T-helper 1 cell (primary cell): ENCODE results near the gene BCKDK.
"Not testable (repeated sequence)": the region's sequence is repeated elsewhere in the genome, so short reads cannot be mapped to it uniquely, and the experiment has no call there.

Experiments
- DNase-seq, 5 donors: peaks; one replicate each; pipeline ENCODE4 v3.0.0-alpha.2; 2012 to 2020

The BCKDK gene

DNA sequence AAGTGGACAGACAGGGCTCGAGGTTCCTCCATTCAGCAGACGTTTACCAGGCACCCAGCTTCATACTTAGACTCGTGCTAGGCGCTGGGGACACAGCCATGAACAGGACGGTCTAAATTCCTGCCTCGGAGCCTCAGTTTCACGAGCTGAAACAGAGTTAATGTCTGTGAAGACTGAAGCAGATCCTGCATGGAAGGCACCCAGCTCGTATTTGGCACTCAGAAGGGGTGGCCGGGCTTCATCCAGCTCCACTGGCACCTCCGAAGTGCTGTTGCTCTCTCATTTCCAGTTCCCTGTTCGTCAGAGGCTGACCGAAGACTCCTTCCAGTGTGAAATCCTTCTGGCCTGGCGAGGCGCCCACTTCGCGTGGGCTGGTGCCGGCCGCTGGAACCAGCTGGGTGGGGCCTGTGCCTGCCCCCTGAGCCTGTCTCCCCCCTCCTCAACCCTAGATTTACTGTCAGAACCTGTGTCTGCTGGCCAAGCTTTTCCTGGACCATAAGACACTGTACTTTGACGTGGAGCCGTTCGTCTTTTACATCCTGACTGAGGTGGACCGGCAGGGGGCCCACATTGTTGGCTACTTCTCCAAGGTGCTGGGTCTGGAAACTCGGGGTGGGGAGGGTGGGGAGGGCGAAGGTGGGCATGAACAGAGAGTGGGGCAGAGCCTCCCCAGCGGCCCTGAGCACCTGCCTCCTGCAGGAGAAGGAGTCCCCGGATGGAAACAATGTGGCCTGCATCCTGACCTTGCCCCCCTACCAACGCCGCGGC lies 21.6 kb downstream of the BCKDK start:
- no peak for DNase-seq

GRCh38 chr16:31130336-31130891 lies 22.2 kb downstream of the BCKDK start:
- no peak for DNase-seq

- no peak for DNase-seq
These were observed 22.7 kb downstream of the BCKDK start for GRCh38 chr16:31130899-31131298.

- DNase-seq, result no peak
These were observed 23.2 kb downstream of the BCKDK start for GRCh38 chr16:31131416-31131815.

DNA sequence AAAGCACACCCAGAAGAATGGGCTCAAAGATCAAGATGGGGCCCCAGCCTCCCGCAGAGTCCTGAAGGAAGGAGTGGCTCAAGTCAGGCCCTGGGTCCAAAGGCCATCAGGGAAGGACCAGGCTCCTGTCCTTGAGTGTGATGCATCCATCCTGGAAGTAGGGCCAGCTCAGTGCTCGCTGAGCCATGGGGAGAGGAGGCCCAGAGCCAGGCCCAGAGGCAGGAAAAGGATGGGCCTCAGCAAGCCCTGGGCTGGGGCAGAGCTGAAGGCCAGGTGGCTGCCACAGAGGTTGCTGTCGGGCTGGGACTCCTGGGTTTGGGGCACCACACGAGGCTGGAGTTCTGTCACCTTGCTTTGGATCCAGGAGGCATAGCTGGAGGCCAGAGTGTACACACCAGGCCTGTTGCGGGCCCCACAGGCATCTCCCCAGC lies 23.7 kb downstream of the BCKDK start:
- no peak for DNase-seq

- DNase-seq, result no peak
These were observed 24.3 kb downstream of the BCKDK start for GRCh38 chr16:31132303-31132979.

DNA sequence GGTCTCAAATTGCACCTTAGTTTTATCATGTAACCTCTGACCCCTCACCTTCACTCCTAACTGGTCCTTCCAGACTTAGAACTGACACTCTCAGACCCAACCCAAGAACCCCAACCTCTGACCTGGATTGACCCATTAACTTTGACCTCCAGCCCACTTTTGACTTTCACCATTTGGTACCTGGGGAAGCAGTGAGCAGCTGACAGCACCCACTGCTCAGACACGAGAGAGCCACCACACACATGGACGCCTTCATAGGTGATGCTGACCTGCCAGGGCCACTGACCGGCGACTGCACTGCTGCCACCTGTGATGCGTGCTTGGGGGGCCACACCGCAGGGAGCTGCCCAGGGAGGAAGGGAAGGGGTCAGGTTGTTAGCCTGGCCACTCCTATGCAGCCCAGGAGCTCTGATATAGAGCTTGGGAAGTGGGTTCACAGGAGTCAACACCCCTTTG lies 24.9 kb downstream of the BCKDK start:
- DNase-seq, result no peak

- DNase-seq, result no peak
These were observed 25.9 kb downstream of the BCKDK start for GRCh38 chr16:31134091-31134571.

GRCh38 chr16:31134625-31135534 lies 26.7 kb downstream of the BCKDK start:
- DNase-seq, result no peak

GRCh38 chr16:31135535-31136286 lies 27.5 kb downstream of the BCKDK start, which contains the start of gene PRSS8:
Gene PRSS8, minus strand, starts transcription at chr16:31135727. Its CDS starts 229 bp downstream, at chr16:31135498.
- no peak for DNase-seq

- no peak for DNase-seq
These were observed 28.1 kb downstream of the BCKDK start for GRCh38 chr16:31136287-31136662.

DNA sequence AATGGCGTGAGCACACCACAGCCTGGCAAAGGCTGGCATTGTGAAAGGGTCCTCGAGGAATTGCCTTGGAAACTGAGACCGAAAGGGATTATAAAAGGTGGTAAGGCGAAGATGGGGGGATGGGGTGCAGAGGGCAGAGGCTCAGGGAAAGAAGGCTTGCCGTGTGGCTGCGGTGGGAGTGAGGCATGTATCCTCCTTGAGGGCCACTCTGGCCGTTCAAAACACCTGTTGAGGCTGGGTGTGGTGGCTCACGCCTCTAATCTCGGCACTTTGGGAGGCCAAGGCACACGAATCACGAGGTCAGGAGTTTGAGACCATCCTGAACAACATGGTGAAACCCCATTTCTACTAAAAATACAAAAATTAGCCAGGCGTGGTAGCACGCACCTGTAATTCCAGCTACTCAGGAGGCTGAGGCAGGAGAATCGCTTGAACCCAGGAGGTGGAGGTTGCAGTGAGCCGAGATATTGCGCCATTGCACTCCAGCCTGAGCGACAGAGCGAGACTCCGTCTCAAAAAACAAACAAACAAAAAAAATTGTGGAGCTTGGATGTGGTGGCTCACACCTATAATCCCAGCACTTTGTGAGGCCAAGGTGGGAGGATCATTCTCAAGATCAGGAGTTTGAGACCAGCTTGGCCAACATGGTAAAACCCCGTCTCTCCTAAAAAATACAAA lies 28.8 kb downstream of the BCKDK start:
- not testable (repeated sequence) for DNase-seq

DNA sequence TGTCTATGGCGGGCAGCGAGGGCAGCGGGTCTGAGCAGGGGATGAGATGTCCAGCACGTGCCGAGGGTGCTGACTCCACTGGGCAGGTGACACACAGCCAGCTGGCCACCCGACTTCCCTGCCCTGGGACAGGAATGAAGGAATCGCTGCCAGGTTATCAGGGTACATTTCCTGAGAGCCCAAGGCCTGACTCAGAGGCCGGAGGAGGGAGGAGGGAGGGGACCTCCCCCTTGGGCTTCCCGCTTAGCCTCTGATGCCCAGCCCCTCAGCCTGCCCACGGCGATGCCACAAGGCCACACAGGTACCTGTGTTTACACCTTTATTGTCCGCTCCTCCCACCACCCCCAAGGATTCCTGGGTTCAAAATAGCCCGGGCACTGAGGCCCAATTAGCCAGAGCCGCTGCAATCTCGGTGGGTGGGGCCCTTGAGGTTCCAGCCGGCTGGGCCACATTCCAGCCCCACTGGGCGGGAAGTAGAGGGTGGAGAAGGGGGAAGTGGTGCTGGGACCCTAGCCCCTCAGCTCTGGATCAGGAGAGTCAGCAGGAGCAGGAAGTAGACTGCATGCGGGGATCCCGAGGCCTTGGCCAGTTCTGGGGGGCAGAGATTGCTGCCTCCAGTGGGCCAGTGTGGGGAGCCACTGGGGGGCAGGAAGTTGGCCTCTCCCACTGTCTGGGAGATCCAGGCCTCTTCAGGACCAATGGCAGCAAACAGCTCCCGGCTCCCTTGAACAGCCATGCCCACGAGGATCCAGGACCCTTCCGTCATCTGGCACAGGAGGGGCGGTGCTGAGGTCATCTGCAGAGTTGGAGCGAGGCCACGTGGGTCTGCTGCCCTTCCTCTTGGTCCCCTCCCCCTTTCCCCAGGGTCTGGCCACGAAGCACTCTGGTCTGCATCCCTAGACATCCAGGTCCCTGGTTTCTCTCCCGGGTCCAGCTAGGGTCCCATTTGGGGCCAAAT lies 30.7 kb downstream of the BCKDK start:
- DNase-seq, result no peak

- not testable (repeated sequence) for DNase-seq
These were observed 32.9 kb downstream of the BCKDK start for GRCh38 chr16:31141071-31141469.

DNA sequence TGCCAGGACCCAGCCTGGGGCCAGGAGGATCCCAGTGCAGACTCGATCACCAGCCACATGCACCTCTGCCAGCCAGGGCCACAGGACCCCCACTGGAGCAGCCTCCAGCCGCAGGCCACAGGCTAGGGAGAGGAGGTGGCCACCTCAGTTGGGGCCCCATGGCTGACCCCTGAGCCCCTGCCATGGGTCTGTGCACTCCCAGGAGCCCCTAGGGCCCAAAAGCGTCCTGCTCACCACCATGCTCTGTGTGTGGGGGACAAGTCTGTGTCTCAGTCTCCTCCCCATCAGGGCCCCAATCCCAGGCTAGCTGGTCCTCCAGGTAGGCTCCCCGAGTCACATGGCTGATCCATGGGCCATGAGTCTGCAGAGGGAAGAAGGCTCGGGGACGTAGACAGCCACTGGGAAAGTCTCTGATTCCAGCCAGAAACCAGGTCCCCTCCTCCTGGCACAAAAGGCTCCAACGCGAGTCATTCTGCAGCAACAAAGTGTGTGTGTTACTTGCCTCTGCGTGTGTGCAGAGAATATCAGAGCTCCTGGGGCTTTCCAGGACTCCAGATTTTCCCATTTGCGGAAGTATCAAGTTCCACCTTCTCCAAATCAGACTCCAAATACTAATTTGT lies 33.4 kb downstream of the BCKDK start:
- peak in 1 of 5 donors; percentile 15 for DNase-seq

DNA sequence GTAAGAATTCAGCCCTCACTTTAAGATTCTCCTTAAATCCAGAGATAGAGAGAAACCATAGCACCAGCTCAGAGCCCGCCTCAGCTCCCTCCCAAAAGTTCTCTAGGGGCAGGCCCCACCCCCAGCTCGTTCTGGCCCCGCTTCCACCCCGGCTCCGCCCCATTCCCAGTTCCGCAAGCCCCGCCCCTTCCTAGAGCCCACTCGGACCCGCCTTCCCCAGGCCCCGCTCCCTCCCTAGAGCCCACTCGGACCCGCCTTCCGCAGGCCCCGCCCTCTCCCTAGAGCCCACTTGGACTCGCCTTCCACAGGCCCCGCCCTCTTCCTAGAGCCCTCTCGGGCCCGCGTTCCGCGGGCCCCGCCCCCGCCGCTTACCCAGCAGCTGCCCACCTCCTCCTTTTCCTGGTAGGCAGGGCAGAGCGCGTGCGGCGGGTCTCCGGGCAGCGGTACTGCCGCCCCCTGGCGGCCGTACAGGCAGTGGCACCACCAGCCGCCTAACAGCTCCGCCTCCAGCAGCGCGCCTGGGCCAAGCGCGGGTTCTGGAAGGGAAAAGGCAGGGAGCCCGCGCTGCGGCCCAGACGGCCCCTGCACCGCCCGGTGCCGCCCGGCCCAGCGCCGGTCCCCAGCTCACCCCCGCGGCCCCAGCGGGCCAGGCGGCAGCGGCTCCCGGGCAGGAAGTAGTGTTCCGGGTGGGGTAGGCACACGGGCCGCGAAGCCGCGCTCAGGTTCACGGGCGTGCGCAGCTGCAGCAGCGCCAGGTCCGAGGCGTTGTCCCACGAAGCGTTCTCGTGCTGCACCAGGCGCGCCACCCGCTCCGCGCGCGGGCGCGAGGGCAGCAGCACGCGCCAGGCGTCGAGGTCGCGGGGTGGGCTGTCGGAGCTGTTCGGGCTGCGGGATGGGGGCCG lies 34.2 kb downstream of the BCKDK start:
- DNase-seq, result peak; percentile 92 to 99 (median 95)

- DNase-seq, result no peak
These were observed 35.0 kb downstream of the BCKDK start for GRCh38 chr16:31143011-31143693.

GRCh38 chr16:31143694-31144148 lies 35.5 kb downstream of the BCKDK start:
- DNase-seq, result no peak
